Hepatocyte (in vitro differentiated cells): ENCODE data around the gene TOMM20L.

Experiments
- EZH2 ChIP-seq: fragments of 200-600 bp; sonication (generic); IDR thresholded peaks from 2 replicates; pipeline ENCODE4 v1.6.1; 2016; ENCODE audit warnings: antibody characterized with exemption, mild to moderate bottlenecking, borderline replicate concordance
- EZH2phosphoT487 ChIP-seq: fragments of 200-600 bp; sonication (generic); IDR thresholded peaks from one replicate; pipeline ENCODE4 v1.6.1; 2018; ENCODE audit warnings: antibody characterized with exemption, mild to moderate bottlenecking, low read depth, moderate library complexity; ENCODE audit not compliant: unreplicated experiment, severe bottlenecking
- TF ChIP-seq, protein P1 (sequence below): fragments of 200-600 bp; sonication (generic); IDR thresholded peaks from 2 replicates; pipeline ENCODE4 v1.5.1; 2016; ENCODE audit warnings: antibody characterized with exemption, mild to moderate bottlenecking; ENCODE audit not compliant: poor library complexity

DNA sequence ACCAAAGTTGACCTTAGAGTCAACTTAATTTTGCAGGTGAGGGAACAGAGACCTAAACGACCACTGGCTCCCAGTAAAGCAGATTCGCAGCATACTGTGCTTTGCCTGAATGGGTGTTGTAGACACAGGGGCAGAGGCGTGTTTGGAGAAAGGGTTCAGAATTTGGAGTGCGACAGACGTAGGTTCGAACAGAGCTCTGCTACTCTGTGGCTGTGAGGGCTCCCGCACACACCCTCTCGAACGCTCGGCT is 243 bp upstream of the TOMM20L start:
- TF ChIP-seq, protein P1, sequence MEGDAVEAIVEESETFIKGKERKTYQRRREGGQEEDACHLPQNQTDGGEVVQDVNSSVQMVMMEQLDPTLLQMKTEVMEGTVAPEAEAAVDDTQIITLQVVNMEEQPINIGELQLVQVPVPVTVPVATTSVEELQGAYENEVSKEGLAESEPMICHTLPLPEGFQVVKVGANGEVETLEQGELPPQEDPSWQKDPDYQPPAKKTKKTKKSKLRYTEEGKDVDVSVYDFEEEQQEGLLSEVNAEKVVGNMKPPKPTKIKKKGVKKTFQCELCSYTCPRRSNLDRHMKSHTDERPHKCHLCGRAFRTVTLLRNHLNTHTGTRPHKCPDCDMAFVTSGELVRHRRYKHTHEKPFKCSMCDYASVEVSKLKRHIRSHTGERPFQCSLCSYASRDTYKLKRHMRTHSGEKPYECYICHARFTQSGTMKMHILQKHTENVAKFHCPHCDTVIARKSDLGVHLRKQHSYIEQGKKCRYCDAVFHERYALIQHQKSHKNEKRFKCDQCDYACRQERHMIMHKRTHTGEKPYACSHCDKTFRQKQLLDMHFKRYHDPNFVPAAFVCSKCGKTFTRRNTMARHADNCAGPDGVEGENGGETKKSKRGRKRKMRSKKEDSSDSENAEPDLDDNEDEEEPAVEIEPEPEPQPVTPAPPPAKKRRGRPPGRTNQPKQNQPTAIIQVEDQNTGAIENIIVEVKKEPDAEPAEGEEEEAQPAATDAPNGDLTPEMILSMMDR, result no peak
- TF ChIP-seq EZH2, result no peak
- no peak for TF ChIP-seq EZH2phosphoT487
